GM18519 (cell line): ENCODE measurements around the gene MRC2.
"Not testable (repeated sequence)": the region's sequence is repeated elsewhere in the genome, so short reads cannot be mapped to it uniquely, and the experiment has no call there.

Source experiments
- ATAC-seq: cut with Tn5 transposase; IDR thresholded peaks from one replicate; pipeline ENCODE4 v1.9.1; 2021; ENCODE audit warnings: mild to moderate bottlenecking, moderate library complexity; ENCODE audit not compliant: unreplicated experiment, low FRiP score

Gene MRC2

DNA sequence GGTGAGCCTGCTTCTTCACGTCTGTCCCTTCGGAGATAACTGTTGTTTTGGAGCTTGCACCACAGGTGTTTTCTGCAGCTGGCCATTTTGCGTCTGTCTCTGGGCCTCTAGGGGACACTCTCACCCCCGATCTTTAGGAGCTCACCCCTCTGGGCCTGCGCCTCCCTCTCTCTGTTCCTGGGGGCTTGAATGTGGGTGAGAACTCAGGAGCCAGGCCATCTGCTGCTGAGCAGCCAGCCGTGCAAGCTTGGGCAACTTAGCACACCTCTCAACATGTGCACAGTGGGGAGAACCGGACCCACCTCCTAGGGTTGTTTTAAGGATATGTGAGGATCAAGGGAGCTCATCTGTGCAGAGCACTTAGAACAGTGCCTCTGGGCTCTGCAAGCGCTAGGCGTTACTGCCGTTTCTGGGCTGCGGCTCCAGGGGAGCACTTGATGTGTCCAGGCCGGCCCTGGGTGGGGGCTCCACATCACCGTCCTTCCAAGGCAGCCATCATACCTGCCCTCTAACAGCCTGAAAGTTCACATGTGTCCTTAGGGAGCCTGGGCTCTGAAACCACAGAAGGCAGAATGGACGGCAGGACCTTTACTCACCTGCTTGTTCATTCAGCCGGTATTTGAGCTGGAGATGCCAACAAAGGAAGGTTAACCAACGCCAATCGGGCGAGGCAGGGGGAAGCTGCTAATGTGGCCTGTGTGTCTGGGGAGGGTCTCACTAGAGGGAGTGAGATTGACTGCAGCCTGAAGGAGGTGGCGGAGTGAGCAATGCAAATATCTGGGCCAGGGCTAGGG lies 66.3 kb downstream of the MRC2 start:
- ATAC-seq: no peak

DNA sequence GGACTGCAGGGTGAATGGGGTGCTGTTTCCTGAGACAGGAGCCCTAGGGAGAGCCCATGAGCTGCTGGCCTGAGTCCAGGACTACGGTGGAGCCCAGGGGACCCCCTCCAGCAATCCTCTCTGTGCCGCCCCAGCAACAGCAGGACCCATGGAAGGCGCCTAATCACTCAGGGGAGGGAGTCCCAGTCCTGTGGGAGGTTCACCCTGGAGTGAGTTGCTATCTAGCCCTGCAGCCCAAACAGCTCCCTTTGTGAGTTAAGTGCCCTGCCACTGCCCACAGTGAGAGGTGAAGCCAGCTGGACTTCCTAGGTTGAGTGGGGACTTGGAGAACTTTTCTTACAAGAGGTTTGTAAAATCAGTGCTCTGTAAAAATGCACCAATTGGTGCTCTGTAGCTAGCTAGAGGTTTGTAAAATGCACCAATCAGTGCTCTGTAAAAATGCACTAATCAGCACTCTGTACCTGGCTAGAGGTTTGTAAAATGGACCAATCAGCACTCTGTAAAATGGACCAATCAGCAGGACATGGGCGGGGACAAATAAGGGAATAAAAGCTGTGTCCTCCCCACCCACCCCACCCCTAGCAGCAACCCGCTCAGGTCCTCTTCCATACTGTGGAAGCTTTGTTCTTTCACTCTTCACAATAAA lies 67.7 kb downstream of the MRC2 start:
- ATAC-seq: not testable (repeated sequence)

GRCh38 chr17:62696256-62696655 lies 68.8 kb downstream of the MRC2 start:
- no peak for ATAC-seq

DNA sequence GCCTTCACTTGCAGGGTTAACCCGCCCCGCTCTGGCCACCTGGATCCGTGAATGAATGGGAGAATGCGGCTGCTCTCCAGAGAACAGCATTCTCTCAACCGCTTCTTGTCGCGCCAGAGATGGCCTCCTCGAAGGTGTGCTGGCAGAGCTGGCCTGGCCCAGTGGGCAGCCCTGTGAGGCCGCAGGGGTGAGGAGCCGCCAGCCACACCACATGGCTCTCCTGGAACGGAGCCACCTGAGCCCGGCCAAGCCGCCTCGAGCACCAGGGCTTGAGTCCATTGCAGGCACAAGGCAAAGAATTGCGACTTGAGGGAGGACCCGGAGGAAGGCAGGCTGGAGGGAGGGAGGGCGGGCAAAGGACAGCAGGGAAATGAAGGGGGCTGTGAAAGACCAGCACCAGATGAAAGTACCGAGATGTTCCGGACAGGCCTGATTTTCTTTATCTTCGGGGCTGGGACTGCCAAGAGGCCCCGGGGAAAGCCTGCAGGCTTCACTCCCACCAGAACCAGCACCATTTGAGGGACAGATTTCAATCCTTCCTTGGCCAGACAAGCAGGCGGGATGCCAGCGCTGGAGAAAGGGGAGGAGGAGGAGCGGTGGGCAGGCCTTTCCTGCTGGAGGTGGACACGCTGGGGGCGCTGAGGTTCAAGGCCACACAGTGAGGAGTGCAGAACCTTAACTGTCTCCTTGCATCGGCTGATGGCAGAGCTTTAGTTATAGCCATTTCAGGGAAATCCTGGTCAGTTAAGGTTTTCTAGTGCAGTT lies 69.4 kb downstream of the MRC2 start:
- ATAC-seq: no peak

- not testable (repeated sequence) for ATAC-seq
Observed at GRCh38 chr17:62698459-62698858, 71.0 kb downstream of the MRC2 start.

DNA sequence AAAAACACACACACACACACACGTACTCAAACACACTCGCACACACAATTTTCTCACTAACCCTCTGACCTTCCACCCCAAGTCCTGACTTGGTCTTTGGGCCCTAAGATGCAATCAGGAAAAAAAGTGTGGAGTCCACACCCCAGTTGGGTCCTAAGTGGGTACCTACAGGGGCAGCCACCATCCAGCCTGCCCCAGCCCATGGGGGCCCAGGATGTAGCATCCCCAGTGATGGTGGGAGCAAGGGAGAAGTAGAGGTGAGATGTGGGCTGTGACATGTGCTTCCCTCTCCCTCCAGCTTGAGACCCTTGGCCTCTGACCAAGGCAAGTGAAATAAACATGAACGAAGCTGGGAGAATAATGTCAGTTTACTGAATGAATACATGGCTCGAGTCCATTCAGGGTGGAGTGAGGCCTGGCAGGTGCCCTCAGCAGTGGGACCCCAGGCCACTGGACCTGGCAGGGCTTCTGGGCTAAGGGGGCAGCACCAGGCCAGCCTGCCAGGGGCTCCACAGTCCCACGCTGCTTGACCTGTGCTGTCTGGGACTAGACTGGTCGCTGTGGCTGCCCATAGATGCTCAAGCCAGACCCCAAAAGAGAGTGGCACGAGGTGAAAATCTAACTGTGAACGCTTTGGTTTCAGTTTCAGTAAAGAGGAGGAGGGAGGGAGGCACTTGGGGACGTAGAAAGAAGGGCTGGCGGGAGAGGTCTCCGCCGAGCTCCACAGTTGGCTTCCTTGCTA lies 73.7 kb downstream of the MRC2 start:
- no peak for ATAC-seq

- no peak for ATAC-seq
Observed at GRCh38 chr17:62701706-62702085, 74.2 kb downstream of the MRC2 start.

GRCh38 chr17:62702746-62703260 lies 75.3 kb downstream of the MRC2 start:
- ATAC-seq: no peak

- ATAC-seq: peak; percentile 14
Observed at GRCh38 chr17:62703261-62703775, 75.8 kb downstream of the MRC2 start.

GRCh38 chr17:62703776-62704380 lies 76.4 kb downstream of the MRC2 start:
- peak; percentile 61 for ATAC-seq

GRCh38 chr17:62704381-62704971 lies 77.0 kb downstream of the MRC2 start:
- no peak for ATAC-seq

DNA sequence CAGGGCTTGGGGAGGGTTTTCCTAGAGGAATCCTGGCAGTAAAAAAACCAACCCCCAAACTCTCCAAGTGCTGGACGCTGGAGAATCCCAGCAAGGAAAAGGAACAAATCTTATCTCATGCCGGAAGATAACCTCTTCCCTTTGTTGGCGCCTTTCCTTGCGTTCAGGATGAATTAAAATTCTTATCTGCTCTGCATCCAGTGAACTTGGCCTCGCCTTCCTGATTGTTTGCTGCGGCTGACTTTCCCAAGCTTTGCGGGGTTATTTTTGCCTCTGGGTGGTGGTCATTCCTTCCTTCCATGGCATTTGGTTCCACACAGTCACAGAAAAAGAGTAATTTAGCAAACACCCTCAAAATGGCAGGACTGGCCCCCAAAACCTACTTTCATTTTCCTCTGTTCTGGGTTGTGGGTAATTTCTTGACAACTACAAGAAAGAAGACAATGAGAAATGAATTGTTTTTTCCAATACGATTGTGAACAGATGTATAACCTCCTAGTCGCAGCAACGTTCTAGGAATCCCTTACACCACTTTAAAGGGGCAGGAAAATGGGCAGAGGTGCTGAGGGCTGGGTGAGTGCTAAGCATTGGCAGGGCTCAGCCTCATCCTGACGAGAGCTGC lies 77.8 kb downstream of the MRC2 start:
- no peak for ATAC-seq

DNA sequence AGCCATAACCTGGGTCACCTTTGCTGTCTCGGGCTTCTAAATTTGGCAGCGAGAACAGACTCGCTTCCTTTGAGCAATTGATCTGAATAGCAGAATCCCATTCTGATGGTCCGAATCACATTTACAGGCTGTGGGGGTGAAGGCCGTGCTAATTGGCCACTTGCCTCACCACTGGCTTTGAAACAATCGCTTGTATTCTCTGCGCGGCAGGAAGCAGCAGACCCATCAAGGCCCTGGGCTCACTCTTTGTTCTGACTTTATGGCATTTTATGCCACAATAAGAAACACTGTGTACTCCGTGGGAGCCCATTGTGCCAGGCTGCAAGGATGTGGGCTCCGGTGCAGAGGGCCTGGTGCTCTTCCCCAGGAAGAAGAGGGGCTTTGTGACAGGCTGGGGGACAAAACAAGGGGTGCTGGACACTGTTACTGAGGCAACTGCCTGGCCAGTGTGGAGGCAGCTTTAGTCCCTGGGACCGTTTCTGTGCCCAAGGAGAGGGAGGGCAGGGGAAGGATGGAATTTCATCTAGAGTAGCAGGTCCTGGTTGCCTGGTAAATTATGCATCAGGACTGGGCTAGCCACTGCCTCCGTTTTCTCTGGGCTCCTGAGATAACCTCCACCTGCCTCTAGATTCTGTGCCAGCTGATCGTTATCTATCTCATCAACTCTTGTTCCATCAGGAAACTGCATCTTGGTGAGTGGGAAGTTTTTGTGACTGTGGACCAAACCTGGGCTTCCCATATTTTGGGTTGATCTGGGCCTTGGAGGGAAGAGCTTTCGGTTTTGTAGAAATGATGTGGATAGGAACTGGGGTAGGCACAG lies 78.5 kb downstream of the MRC2 start:
- no peak for ATAC-seq

DNA sequence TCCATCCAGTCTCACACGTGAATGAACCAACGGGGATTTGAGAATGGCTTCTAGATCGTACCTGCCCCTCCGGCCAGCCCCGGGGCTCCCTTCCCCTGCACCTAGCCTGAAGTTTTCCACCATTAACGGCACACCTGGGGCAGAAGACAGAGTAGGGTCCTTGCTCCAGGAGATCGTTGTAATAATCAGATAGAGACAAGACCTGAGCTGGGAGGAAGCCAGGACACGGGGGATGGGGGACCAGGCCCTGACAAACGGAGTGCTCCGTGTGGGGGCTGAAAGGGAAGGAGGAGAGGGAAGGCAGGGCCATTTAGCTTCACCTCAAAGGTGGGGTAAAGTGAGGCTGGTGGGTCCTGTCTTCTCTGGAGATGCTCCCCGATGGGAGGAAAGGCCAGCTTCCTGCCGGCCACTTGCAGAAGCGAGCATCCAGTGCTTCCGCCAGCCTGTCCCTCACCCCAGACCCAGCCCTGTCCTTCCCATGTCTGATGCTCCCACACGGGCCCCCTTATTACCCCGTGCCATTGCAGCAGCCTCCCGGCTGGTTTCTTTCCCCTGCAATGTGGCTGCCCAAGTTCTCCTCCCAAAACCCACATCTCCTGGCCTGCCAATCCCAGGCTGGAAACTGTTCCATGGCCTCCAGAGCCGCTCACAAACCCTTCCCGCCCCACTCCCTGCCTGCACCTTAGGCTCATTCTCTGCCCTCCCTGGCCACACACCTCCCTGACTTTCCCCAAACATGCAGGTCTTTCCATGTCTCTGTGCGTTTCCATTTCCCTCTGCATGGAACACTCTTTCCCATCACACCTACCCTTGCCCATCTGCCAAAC lies 79.3 kb downstream of the MRC2 start:
- no peak for ATAC-seq

GRCh38 chr17:62707425-62707739 lies 79.9 kb downstream of the MRC2 start:
- ATAC-seq: no peak

- ATAC-seq: no peak
Observed at GRCh38 chr17:62708587-62708986, 81.1 kb downstream of the MRC2 start.

GRCh38 chr17:62712171-62712581 lies 84.7 kb downstream of the MRC2 start:
- no peak for ATAC-seq
